ENCODE measurements around the gene SNRNP35.
"Not testable (repeated sequence)": the region's sequence is repeated elsewhere in the genome, so short reads cannot be mapped to it uniquely, and the experiment has no call there.

The SNRNP35 gene

DNA sequence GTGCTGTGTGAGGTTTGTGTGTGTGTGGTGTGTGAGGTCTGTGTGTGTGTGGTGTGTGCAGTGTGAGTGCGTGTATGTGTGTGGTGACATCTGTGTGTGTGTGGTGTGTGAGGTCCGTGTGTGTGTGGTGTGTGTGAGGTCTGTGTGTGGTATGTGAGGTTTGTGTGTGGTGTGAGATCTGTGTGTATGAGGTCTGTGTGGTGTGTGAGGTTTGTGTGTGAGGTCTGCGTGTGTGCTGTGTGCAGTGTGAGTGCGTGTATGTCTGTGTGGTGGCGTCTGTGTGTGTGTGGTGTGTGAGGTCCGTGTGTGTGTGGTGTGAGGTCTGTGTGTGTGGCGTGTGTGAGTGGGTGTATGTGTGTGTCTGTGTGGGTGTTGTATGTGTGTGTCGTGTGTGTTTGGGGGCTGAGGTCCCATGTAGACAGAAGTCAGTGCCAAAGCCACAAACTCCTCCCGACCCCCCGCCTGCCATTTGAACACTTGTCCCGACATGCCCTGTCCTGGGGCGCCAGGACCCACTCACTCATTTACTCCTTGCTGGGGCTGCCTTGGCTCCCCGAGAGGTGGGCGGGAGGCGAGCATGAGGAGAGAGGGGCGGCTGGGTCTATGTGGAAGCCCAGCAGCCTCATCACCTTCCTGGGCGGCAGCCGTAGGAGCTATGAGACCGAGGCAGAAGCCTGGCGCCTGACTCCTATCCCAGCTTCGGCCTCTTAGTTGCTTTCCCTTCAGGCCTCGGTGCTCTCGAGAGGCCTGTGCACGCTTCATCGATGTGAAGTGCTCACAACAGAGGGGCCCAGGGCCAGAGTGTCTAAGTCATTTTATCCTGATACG is 55.1 kb downstream of the SNRNP35 start:
- Mint-ChIP-seq H3K4me3 (no peak overlapping the region), H3K4me1 (no peaks in the 10 kb centered on the region), H3K36me3 (ENCODE audit: low read depth) (peaks cover 26% of the 10 kb centered on the region), H3K9me3 (no peaks in the 10 kb centered on the region), H3K27ac (no peak overlapping the region), H3K27me3 (ENCODE audit: low read depth) (no peaks in the 10 kb centered on the region)
- TF ChIP-seq, protein P1, sequence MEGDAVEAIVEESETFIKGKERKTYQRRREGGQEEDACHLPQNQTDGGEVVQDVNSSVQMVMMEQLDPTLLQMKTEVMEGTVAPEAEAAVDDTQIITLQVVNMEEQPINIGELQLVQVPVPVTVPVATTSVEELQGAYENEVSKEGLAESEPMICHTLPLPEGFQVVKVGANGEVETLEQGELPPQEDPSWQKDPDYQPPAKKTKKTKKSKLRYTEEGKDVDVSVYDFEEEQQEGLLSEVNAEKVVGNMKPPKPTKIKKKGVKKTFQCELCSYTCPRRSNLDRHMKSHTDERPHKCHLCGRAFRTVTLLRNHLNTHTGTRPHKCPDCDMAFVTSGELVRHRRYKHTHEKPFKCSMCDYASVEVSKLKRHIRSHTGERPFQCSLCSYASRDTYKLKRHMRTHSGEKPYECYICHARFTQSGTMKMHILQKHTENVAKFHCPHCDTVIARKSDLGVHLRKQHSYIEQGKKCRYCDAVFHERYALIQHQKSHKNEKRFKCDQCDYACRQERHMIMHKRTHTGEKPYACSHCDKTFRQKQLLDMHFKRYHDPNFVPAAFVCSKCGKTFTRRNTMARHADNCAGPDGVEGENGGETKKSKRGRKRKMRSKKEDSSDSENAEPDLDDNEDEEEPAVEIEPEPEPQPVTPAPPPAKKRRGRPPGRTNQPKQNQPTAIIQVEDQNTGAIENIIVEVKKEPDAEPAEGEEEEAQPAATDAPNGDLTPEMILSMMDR (IDR thresholded peaks at IDR 0.05; ENCODE audit: unreplicated experiment in 3 of 3) = no peak

DNA sequence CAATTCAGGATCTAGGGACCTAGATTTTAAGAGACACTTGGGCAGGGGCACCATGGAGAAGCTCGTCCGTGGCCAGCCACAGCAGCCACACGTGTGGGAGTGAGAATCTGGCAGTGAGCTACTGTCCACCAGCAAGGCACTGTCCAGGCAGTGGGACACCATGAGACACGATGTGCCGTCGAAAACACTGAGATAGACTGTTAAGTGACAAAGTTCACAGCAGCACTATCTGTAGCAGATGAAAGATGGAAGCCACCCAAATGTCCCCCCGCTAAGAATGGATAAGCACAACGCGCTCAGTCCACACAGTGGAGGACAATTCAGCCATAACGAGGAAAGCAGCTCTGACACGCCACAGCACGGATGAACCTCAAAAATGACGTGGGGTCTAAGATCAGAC is 55.9 kb downstream of the SNRNP35 start:
- H3K36me3 Mint-ChIP-seq (ENCODE audit: low read depth) = peaks cover 33% of the 10 kb centered on the region
- H3K4me3 Mint-ChIP-seq = no peak overlapping the region
- H3K27me3 Mint-ChIP-seq (ENCODE audit: low read depth) = no peaks in the 10 kb centered on the region
- no peaks in the 10 kb centered on the region for H3K4me1 Mint-ChIP-seq
- H3K27ac Mint-ChIP-seq = no peak overlapping the region
- no peaks in the 10 kb centered on the region for H3K9me3 Mint-ChIP-seq
- TF ChIP-seq, protein P1 (IDR thresholded peaks at IDR 0.05; ENCODE audit: unreplicated experiment in 3 of 3) = no peak

DNA sequence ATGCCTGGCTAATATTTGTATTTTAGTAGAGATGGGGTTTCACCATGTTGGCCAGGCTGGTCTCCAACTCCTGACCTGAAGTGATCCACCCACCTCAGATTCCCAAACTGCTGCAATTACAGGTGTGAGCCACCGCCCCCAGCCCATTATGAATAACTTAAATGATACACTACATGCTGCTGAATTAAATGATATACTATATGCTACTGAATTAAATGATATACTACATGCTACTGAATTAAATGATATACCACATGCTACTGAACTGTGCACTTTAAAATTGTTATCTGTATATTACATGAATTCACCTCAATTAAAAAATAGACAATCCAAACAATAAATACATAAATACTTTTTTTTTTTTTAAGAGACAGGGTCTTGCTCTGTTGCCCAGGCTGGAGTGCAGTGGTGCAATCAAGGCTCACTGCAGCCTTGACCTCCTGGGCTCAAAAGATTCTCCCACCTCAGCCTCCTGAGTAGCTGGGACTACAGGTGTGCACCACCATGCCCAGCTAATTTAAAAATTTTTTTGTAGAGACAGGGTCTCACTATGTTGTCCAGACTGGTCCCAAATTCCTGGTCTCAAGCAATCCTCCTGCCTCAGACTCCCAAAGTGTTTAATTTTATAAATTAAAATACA is 56.8 kb downstream of the SNRNP35 start:
- H3K27me3 Mint-ChIP-seq (ENCODE audit: low read depth); H3K4me1 Mint-ChIP-seq; H3K27ac Mint-ChIP-seq; H3K4me3 Mint-ChIP-seq; H3K9me3 Mint-ChIP-seq: not testable (repeated sequence)
- peaks cover 35% of the 10 kb centered on the region for H3K36me3 Mint-ChIP-seq (ENCODE audit: low read depth)

DNA sequence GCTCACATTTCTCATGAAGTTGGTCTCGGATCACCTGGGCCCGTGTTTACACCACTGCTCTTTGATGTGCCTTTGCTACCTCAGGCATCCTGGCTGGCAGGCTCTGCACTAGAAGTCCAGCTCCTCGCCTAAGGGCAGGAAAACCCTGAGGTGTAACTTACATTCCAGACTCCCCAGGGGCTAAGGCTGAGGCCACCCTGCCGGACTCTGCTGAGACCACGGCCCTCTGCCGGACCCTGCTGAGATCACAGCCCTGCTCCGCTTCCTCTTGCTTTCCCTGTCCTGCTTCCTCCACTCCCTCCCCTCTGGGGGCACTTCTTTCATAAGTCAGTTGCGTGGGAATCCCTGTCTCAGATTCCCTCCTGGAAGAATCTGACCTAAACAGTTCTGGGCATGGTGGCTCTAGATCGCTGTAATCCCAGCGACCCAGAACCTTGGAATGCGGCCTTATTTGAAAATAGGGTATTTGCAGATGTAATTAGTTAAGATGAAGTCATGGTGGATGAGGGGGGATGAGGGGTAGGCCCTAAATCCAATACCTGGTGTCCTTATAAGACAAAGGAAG is 58.4 kb downstream of the SNRNP35 start:
- Mint-ChIP-seq H3K27ac (peak overlapping the region in 2 of 3 experiments; percentile 39 to 45), H3K27me3 (ENCODE audit: low read depth) (no peaks in the 10 kb centered on the region), H3K4me1 (peaks cover 11% of the 10 kb centered on the region), H3K9me3 (no peaks in the 10 kb centered on the region), H3K4me3 (no peak overlapping the region), H3K36me3 (ENCODE audit: low read depth) (peaks cover 50% of the 10 kb centered on the region)
- TF ChIP-seq, protein P1 (IDR thresholded peaks at IDR 0.05; ENCODE audit: unreplicated experiment in 3 of 3) = peak in 1 of 3 experiments; percentile 25
